K562 (cell line): ENCODE results near the gene COL9A3. TPM values are rescaled to one million over a fixed set of nuclear protein-coding genes. Genes with fewer than 3 reads are reported as not detected.

Experiments
- CBFB ChIP-seq: sonication (generic); formaldehyde crosslinking; IDR thresholded peaks from 2 replicates; pipeline ENCODE4 v1.4.0; 2020; ENCODE audit warnings: mild to moderate bottlenecking, missing genetic modification reagents
- DIDO1 ChIP-seq: fragments of 450-650 bp; IDR thresholded peaks from 2 replicates; pipeline ENCODE4 v1.6.1; 2016; ENCODE audit warnings: low read depth, missing biosample characterization, missing genetic modification characterization
- GABPB1 ChIP-seq: sonication (generic); formaldehyde crosslinking; IDR thresholded peaks from 2 replicates; pipeline ENCODE4 v1.8.0; 2022; ENCODE audit warnings: mild to moderate bottlenecking, missing genetic modification reagents
- HDAC1 ChIP-seq, 2 experiments: fragments of 450-650 bp; IDR thresholded peaks; 2 replicates each; pipeline ENCODE4 v1.6.1; 2016 to 2017; ENCODE audit warnings: inconsistent platforms in 1 of 2, mild to moderate bottlenecking in 1 of 2, moderate library complexity in 1 of 2
- ILF3 ChIP-seq: fragments of 450-650 bp; IDR thresholded peaks from 2 replicates; pipeline ENCODE4 v1.6.1; 2018; ENCODE audit warnings: antibody characterized with exemption, mild to moderate bottlenecking, moderate library complexity, borderline replicate concordance
- JUN ChIP-seq, 2 experiments: sonication (generic) in 1 of 2; formaldehyde crosslinking in 1 of 2; IDR thresholded peaks; 2 replicates each; pipeline versions ENCODE4 v1.6.1 to v1.8.0; 2012 to 2022; ENCODE audit warnings: borderline replicate concordance in 2 of 2, mild to moderate bottlenecking in 2 of 2, improper control_type of control experiment in 1 of 2, low read depth in 1 of 2, low read length in 1 of 2, missing genetic modification reagents in 1 of 2
- KDM5B ChIP-seq: fragments of 200-600 bp; sonication (generic); IDR thresholded peaks from 2 replicates; pipeline ENCODE4 v1.6.1; 2012; ENCODE audit warnings: low read depth, mild to moderate bottlenecking, moderate library complexity, low read length, control low read depth, inconsistent platforms; ENCODE audit not compliant: insufficient replicate concordance
- NFIC ChIP-seq: fragments of 450-650 bp; IDR thresholded peaks from 2 replicates; pipeline ENCODE4 v1.6.1; 2017; ENCODE audit warnings: mild to moderate bottlenecking, inconsistent platforms
- ZNF699 ChIP-seq: fragments of 250-450 bp; sonication (Bioruptor Pico); IDR thresholded peaks from 2 replicates; pipeline ENCODE4 v1.8.0; 2021; ENCODE audit warnings: mild to moderate bottlenecking, moderate library complexity; ENCODE audit not compliant: insufficient replicate concordance
- polyA plus RNA-seq, 8 experiments: library from polyadenylated mRNA; depleted of rRNA in 4 of 8; stranded (reverse) in 5 of 8; unstranded in 3 of 8; fragments of >200 nt; fragmentation: Nextera tagmentation in 2 of 8; fragmentation: Illumina TruSeq in 1 of 8; extraction: Ambion mirVana in 2 of 8; extraction: Trizol in 1 of 8; gene quantifications; 2 replicates each; pipeline versions ENCODE4 v1.2.1 to v1.2.3, GENCODE V29; 2011 to 2014; ENCODE audit warnings: inconsistent platforms in 1 of 8, missing spikeins in 1 of 8
- total RNA-seq, 7 experiments: library from RNA; depleted of rRNA in 6 of 7; stranded (reverse); fragments of >200 nt in 6 of 7; fragmentation: Illumina TruSeq in 2 of 7; extraction: Trizol in 2 of 7; gene quantifications; 2 replicates each; pipeline versions ENCODE4 v1.2.1 to v1.2.3, GENCODE V29; 2011 to 2021; ENCODE audit warnings: low replicate concordance in 1 of 7
- TF ChIP-seq, protein P1 (sequence below): fragments of 250-450 bp; sonication (Bioruptor Pico); IDR thresholded peaks from 2 replicates; pipeline ENCODE4 v1.8.0; 2022; ENCODE audit warnings: inconsistent platforms
- TF ChIP-seq, protein P2 (sequence below): fragments of 250-450 bp; sonication (Bioruptor Pico); IDR thresholded peaks from 2 replicates; pipeline ENCODE4 v1.4.0; 2020; ENCODE audit warnings: borderline replicate concordance
- TF ChIP-seq, protein P3 (sequence below): fragments of 450-650 bp; formaldehyde crosslinking; IDR thresholded peaks from 2 replicates; pipeline ENCODE4 v1.4.0; 2022; ENCODE audit warnings: mild to moderate bottlenecking, moderate library complexity
- TF ChIP-seq, protein P4 (sequence below), 2 experiments: fragments of 450-650 bp; formaldehyde crosslinking in 1 of 2; IDR thresholded peaks; 2 replicates each; pipeline versions ENCODE4 v1.4.0 to v1.6.1; 2014 to 2020; ENCODE audit warnings: mild to moderate bottlenecking in 2 of 2, borderline replicate concordance in 1 of 2, low read depth in 1 of 2

The COL9A3 gene
- total and polyA plus RNA-seq, 9 of the 15 experiments (the other 6 are each of a cell fraction or from before 2014, with no cell fraction given) = 0.14 to 3.6 (median 0.88) TPM; not detected in 1

DNA sequence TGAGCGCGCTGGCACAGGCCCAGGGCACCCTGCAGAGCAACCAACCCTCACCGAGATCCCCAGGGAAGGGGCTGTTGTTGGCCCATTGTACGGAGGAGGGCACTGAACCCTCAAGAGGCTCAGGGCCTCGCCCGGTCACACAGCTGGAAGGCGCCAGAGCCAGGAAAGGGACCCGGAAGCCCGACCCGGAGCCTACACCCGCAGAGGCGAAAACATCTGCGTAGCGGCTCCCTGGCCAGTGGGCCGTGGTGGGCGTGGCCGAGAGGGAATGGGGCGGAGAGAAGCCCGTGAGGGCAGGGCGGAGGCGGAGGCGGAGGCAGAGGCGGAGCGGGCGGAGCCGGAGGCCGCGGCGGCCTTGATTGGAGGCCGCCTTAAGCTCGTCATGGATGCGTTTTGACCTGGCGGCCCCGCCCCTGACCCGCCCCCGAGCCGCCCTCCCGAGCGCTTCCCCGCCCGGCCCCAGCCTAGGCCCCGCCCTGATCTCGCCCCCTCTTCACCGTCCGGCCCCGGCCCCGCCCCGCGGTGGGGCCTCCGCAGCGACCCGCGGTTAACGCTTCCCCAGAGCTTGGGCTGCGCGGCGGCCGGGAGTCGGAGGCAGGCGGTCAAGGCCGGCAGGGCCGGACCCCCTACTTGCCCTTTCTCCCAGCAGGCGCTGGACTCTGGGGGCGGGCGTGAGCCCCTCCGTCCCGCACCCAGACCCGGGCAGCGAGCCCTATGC, 22.7 kb upstream of the COL9A3 start (continued):
- TF ChIP-seq ZNF699 (CRISPR knock-in tag) = no peak
- TF ChIP-seq, protein P1, sequence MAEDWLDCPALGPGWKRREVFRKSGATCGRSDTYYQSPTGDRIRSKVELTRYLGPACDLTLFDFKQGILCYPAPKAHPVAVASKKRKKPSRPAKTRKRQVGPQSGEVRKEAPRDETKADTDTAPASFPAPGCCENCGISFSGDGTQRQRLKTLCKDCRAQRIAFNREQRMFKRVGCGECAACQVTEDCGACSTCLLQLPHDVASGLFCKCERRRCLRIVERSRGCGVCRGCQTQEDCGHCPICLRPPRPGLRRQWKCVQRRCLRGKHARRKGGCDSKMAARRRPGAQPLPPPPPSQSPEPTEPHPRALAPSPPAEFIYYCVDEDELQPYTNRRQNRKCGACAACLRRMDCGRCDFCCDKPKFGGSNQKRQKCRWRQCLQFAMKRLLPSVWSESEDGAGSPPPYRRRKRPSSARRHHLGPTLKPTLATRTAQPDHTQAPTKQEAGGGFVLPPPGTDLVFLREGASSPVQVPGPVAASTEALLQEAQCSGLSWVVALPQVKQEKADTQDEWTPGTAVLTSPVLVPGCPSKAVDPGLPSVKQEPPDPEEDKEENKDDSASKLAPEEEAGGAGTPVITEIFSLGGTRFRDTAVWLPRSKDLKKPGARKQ (CRISPR knock-in tag) = no peak
- no peak for TF ChIP-seq CBFB (CRISPR knock-in tag)
- 0 out of 4 replicates have a peak, but pooled peaks of 1 of the 2 experiments have one; percentile 8 for TF ChIP-seq HDAC1 (IDR thresholded peaks at IDR 0.05)
- TF ChIP-seq, protein P2, sequence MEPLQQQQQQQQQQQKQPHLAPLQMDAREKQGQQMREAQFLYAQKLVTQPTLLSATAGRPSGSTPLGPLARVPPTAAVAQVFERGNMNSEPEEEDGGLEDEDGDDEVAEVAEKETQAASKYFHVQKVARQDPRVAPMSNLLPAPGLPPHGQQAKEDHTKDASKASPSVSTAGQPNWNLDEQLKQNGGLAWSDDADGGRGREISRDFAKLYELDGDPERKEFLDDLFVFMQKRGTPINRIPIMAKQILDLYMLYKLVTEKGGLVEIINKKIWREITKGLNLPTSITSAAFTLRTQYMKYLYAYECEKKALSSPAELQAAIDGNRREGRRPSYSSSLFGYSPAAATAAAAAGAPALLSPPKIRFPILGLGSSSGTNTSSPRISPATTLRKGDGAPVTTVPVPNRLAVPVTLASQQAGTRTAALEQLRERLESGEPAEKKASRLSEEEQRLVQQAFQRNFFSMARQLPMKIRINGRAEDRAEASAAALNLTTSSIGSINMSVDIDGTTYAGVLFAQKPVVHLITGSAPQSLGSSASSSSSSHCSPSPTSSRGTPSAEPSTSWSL (CRISPR knock-in tag) = peak; percentile 65; the same call in 1 of the 2 replicates
- peak; percentile 57 for TF ChIP-seq NFIC
- TF ChIP-seq KDM5B = peak; percentile 67
- TF ChIP-seq, protein P3, sequence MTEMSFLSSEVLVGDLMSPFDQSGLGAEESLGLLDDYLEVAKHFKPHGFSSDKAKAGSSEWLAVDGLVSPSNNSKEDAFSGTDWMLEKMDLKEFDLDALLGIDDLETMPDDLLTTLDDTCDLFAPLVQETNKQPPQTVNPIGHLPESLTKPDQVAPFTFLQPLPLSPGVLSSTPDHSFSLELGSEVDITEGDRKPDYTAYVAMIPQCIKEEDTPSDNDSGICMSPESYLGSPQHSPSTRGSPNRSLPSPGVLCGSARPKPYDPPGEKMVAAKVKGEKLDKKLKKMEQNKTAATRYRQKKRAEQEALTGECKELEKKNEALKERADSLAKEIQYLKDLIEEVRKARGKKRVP = no peak
- no peak for TF ChIP-seq JUN (IDR thresholded peaks at IDR 0.05; ENCODE audit: borderline replicate concordance, low read depth, low read length)
- TF ChIP-seq JUN (CRISPR knock-in tag; IDR thresholded peaks at IDR 0.05; ENCODE audit: borderline replicate concordance) = no peak
- no peak for TF ChIP-seq ILF3
- TF ChIP-seq GABPB1 = 0 out of 2 replicates have a peak, but pooled peaks have one; percentile 18
- TF ChIP-seq DIDO1 (tag) = no peak
- TF ChIP-seq, protein P4, sequence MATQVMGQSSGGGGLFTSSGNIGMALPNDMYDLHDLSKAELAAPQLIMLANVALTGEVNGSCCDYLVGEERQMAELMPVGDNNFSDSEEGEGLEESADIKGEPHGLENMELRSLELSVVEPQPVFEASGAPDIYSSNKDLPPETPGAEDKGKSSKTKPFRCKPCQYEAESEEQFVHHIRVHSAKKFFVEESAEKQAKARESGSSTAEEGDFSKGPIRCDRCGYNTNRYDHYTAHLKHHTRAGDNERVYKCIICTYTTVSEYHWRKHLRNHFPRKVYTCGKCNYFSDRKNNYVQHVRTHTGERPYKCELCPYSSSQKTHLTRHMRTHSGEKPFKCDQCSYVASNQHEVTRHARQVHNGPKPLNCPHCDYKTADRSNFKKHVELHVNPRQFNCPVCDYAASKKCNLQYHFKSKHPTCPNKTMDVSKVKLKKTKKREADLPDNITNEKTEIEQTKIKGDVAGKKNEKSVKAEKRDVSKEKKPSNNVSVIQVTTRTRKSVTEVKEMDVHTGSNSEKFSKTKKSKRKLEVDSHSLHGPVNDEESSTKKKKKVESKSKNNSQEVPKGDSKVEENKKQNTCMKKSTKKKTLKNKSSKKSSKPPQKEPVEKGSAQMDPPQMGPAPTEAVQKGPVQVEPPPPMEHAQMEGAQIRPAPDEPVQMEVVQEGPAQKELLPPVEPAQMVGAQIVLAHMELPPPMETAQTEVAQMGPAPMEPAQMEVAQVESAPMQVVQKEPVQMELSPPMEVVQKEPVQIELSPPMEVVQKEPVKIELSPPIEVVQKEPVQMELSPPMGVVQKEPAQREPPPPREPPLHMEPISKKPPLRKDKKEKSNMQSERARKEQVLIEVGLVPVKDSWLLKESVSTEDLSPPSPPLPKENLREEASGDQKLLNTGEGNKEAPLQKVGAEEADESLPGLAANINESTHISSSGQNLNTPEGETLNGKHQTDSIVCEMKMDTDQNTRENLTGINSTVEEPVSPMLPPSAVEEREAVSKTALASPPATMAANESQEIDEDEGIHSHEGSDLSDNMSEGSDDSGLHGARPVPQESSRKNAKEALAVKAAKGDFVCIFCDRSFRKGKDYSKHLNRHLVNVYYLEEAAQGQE (IDR thresholded peaks at IDR 0.05; ENCODE audit: borderline replicate concordance) = peak; percentile 53
- TF ChIP-seq, protein P4 (CRISPR knock-in tag; IDR thresholded peaks at IDR 0.05; ENCODE audit: low read depth) = peak; percentile 78; the same call in 1 of the 2 replicates
